Esophagus squamous epithelium (tissue), 5 donors: ENCODE results near the gene LRRC59. TPM values are rescaled to one million over a fixed set of nuclear protein-coding genes. Genes with fewer than 3 reads are reported as not detected.
"Not testable (repeated sequence)": the region's sequence is repeated elsewhere in the genome, so short reads cannot be mapped to it uniquely, and the experiment has no call there.

Experiments
- DNase-seq: peaks from one replicate; lab custom pipeline; 2025; lab: John Stamatoyannopoulos, UW
- H3K27ac ChIP-seq, 4 donors: fragments of 200-600 bp; sonication (generic); one replicate each; pipeline ENCODE4 v1.5.1; 2016 to 2019; ENCODE audit warnings: mild to moderate bottlenecking in 1 of 4
- H3K27me3 ChIP-seq, 4 donors: fragments of 200-600 bp; sonication (generic); 1 replicate in 3 of 4; 2 replicates in 1 of 4; pipeline versions ENCODE4 v1.5.1 to v1.6.0; 2017 to 2021; ENCODE audit warnings: antibody characterized with exemption in 1 of 4
- H3K36me3 ChIP-seq, 3 donors: fragments of 200-600 bp; sonication (generic); one replicate each; pipeline ENCODE4 v1.5.1; 2016 to 2019
- H3K4me1 ChIP-seq, 3 donors: fragments of 200-600 bp; sonication (generic); one replicate each; pipeline ENCODE4 v1.5.1; 2017 to 2019
- H3K4me3 ChIP-seq, 4 donors: fragments of 200-600 bp; sonication (generic); 1 replicate in 3 of 4; 2 replicates in 1 of 4; pipeline ENCODE4 v1.5.1; 2016 to 2019; ENCODE audit warnings: mild to moderate bottlenecking in 2 of 4, moderate library complexity in 1 of 4
- H3K9me3 ChIP-seq, 3 donors: fragments of 200-600 bp; sonication (generic); one replicate each; pipeline ENCODE4 v1.5.1; 2016 to 2019
- CTCF ChIP-seq, 6 experiments: fragments of 450-650 bp in 4 of 6; fragments of 200-600 bp in 2 of 6; sonication (generic) in 2 of 6; IDR thresholded peaks; one replicate each; pipeline ENCODE4 v1.5.1; 2016 to 2019; ENCODE audit warnings: antibody characterized with exemption in 6 of 6, mild to moderate bottlenecking in 4 of 6, moderate library complexity in 4 of 6
- POLR2A ChIP-seq, 4 donors: fragments of 450-650 bp; IDR thresholded peaks; one replicate each; pipeline ENCODE4 v1.6.1; 2017; ENCODE audit warnings: antibody characterized with exemption in 4 of 4, mild to moderate bottlenecking in 4 of 4, moderate library complexity in 3 of 4
- WGBS, 2 donors: methylation state at CpG; one replicate each; pipeline ENCODE4 v1.1.5; 2018; 5-methylcytosine and 5-hydroxymethylcytosine counted together
- intact Hi-C: fragments of 100-400 bp; cut with DNase I; formaldehyde crosslinking; loops from one replicate; pipeline ENCODE4 v1.15.0; 2022
- total RNA-seq, 4 donors: library from RNA; depleted of rRNA; stranded (reverse); fragments of >200 nt; gene quantifications; one replicate each; pipeline ENCODE4 v1.1.0, GENCODE V29; 2016
- donor health status: DM: yes; HTN: yes; CAD: no.

The LRRC59 gene
- total RNA-seq, 4 donors from 2014 or later: 63.4 to 136 (median 77.9) TPM

GRCh38 chr17:50424246-50424995 lies 27.1 kb upstream of the LRRC59 start:
- no peak for DNase-seq
- H3K4me1 ChIP-seq: peaks cover 23 to 82% (median 36%) of the 10 kb centered on the region in 3 donors
- H3K9me3 ChIP-seq: no peaks in the 10 kb centered on the region
- H3K27ac ChIP-seq: peak overlapping the region in 3 of 4 donors; percentile 85 to 91 (median 90)
- no peaks in the 10 kb centered on the region for H3K27me3 ChIP-seq
- WGBS, 2 donors: 67 to 74% methylated on average over 6 to 8 of the region's 9 CpGs
- no peaks in the 10 kb centered on the region for H3K36me3 ChIP-seq
- no peak for TF ChIP-seq POLR2A (IDR thresholded peaks at IDR 0.05)
- no peak overlapping the region for H3K4me3 ChIP-seq
- intact Hi-C loops: no loop called here

- H3K27ac ChIP-seq: peak overlapping the region in 2 of 4 donors; percentile 32 to 91
- H3K36me3 ChIP-seq: no peaks in the 10 kb centered on the region
- DNase-seq: no peak
- WGBS, 2 donors: 23 to 31% methylated on average over 6 of the region's 6 CpGs
- no peak overlapping the region for H3K4me3 ChIP-seq
- intact Hi-C loops: no loop called here
- H3K4me1 ChIP-seq: peaks cover 23 to 75% (median 33%) of the 10 kb centered on the region in 3 donors
- no peak for TF ChIP-seq POLR2A (IDR thresholded peaks at IDR 0.05)
- TF ChIP-seq CTCF (IDR thresholded peaks at IDR 0.05): no peak
- no peaks in the 10 kb centered on the region for H3K9me3 ChIP-seq
- H3K27me3 ChIP-seq: no peaks in the 10 kb centered on the region
These were observed 26.3 kb upstream of the LRRC59 start for GRCh38 chr17:50423553-50424159.

- peaks cover 21 to 65% (median 24%) of the 10 kb centered on the region in 3 donors for H3K4me1 ChIP-seq
- intact Hi-C loops: no loop called here
These were observed 25.4 kb upstream of the LRRC59 start for GRCh38 chr17:50422738-50423137.

GRCh38 chr17:50421308-50422051 lies 24.2 kb upstream of the LRRC59 start:
- Histone ChIP-seq H3K4me3 (peak overlapping the region in 3 of 4 donors; percentile 30 to 42 (median 30)), H3K27ac (peak overlapping the region; percentile 35 to 82 (median 66)), H3K27me3 (no peaks in the 10 kb centered on the region), H3K36me3 (no peaks in the 10 kb centered on the region), H3K4me1 (peaks cover 10 to 53% (median 14%) of the 10 kb centered on the region in 3 donors), H3K9me3 (no peaks in the 10 kb centered on the region)
- intact Hi-C loops: no loop called here
- WGBS, 2 donors: 28 to 37% methylated on average over 3 of the region's 3 CpGs
- TF ChIP-seq POLR2A (IDR thresholded peaks at IDR 0.05): no peak
- TF ChIP-seq CTCF (IDR thresholded peaks at IDR 0.05): no peak
- DNase-seq: no peak

More at GRCh38 chr17:50422738-50423137, 25.4 kb upstream of the LRRC59 start:
- WGBS, 2 donors: 88 to 98% methylated on average over 2 of the region's 2 CpGs
- Histone ChIP-seq H3K4me3 (no peak overlapping the region), H3K27me3 (no peaks in the 10 kb centered on the region), H3K36me3 (no peaks in the 10 kb centered on the region), H3K9me3 (no peaks in the 10 kb centered on the region), H3K27ac (no peak overlapping the region)
- no peak for TF ChIP-seq POLR2A (IDR thresholded peaks at IDR 0.05)
- no peak for TF ChIP-seq CTCF (IDR thresholded peaks at IDR 0.05)
- DNase-seq: no peak

GRCh38 chr17:50420419-50421112 lies 23.2 kb upstream of the LRRC59 start:
- no peaks in the 10 kb centered on the region for H3K27me3 ChIP-seq
- intact Hi-C loops: no loop called here
- H3K4me1 ChIP-seq: peaks cover 7 to 44% (median 13%) of the 10 kb centered on the region in 3 donors
- no peak for DNase-seq
- H3K4me3 ChIP-seq: no peak overlapping the region
- H3K27ac ChIP-seq: peak overlapping the region in 2 of 4 donors; percentile 79 to 82
- no peak for TF ChIP-seq CTCF (IDR thresholded peaks at IDR 0.05)
- TF ChIP-seq POLR2A (IDR thresholded peaks at IDR 0.05): no peak
- H3K36me3 ChIP-seq: no peaks in the 10 kb centered on the region
- no peaks in the 10 kb centered on the region for H3K9me3 ChIP-seq
- 87 to 96% methylated on average over 6 of the region's 6 CpGs for WGBS, 2 donors

GRCh38 chr17:50419577-50419976 lies 22.3 kb upstream of the LRRC59 start:
- intact Hi-C loops, H3K4me3 ChIP-seq, H3K9me3 ChIP-seq, H3K27ac ChIP-seq, H3K36me3 ChIP-seq, H3K27me3 ChIP-seq, DNase-seq: not testable (repeated sequence)
- WGBS, 2 donors: 96% methylated on average over 7 of the region's 10 CpGs
- H3K4me1 ChIP-seq: peaks cover 0 to 34% (median 3%) of the 10 kb centered on the region in 3 donors
